Neural progenitor cell (in vitro differentiated cells): ENCODE data around the gene LRRTM4. TPM values are rescaled to one million over a fixed set of nuclear protein-coding genes. Genes with fewer than 3 reads are reported as not detected.

Source experiments
- DNase-seq: peaks from one replicate; pipeline ENCODE4 v3.0.0-alpha.2; 2016; ENCODE audit warnings: low spot score
- H2AFZ ChIP-seq: fragments of 200-600 bp; sonication (generic); replicated peaks from 2 replicates; pipeline ENCODE4 v1.6.1; 2016; ENCODE audit warnings: antibody characterized with exemption
- H3F3A ChIP-seq: fragments of 200-600 bp; sonication (generic); 2 replicates; pipeline ENCODE4 v1.6.1; 2016; ENCODE audit warnings: antibody characterized with exemption, low read depth
- H3K27ac ChIP-seq: fragments of 200-600 bp; sonication (generic); 2 replicates; pipeline ENCODE4 v1.5.1; 2016; ENCODE audit warnings: mild to moderate bottlenecking
- H3K27me3 ChIP-seq: fragments of 200-600 bp; sonication (generic); 2 replicates; pipeline ENCODE4 v1.6.1; 2016; ENCODE audit warnings: mild to moderate bottlenecking, moderate library complexity
- H3K36me3 ChIP-seq: fragments of 200-600 bp; sonication (generic); 2 replicates; pipeline ENCODE4 v1.5.1; 2016
- H3K4me1 ChIP-seq: fragments of 200-600 bp; sonication (generic); 2 replicates; pipeline ENCODE4 v1.6.1; 2016; ENCODE audit warnings: mixed run types
- H3K4me2 ChIP-seq: fragments of 200-600 bp; sonication (generic); 2 replicates; pipeline ENCODE4 v1.6.1; 2016
- H3K4me3 ChIP-seq: fragments of 200-600 bp; sonication (generic); 2 replicates; pipeline ENCODE4 v1.5.1; 2016
- H3K79me2 ChIP-seq: fragments of 200-600 bp; sonication (generic); 2 replicates; pipeline ENCODE4 v1.6.1; 2016; ENCODE audit warnings: low read depth
- H3K9ac ChIP-seq: fragments of 200-600 bp; sonication (generic); 2 replicates; pipeline ENCODE4 v1.6.1; 2016
- H3K9me3 ChIP-seq: fragments of 200-600 bp; sonication (generic); 2 replicates; pipeline ENCODE4 v1.5.1; 2016; ENCODE audit warnings: low read depth
- H4K20me1 ChIP-seq: fragments of 200-600 bp; sonication (generic); 2 replicates; pipeline ENCODE4 v1.6.1; 2016; ENCODE audit warnings: low read depth
- H3K27ac Mint-ChIP-seq: 3 replicates; pipeline ENCODE4 v1.8.0; 2021; ENCODE audit warnings: mixed read lengths
- H3K27me3 Mint-ChIP-seq: 2 replicates; pipeline ENCODE4 v1.8.0; 2022; ENCODE audit warnings: low read depth, mild to moderate bottlenecking, inconsistent platforms, moderate library complexity, mixed read lengths; ENCODE audit not compliant: insufficient read depth
- H3K36me3 Mint-ChIP-seq: 3 replicates; pipeline ENCODE4 v1.8.0; 2021; ENCODE audit warnings: mixed read lengths
- H3K4me1 Mint-ChIP-seq: 3 replicates; pipeline ENCODE4 v1.8.0; 2021; ENCODE audit warnings: mixed read lengths
- H3K4me3 Mint-ChIP-seq: 3 replicates; pipeline ENCODE4 v1.8.0; 2021; ENCODE audit warnings: mild to moderate bottlenecking, moderate library complexity, mixed read lengths
- H3K9me3 Mint-ChIP-seq: 3 replicates; pipeline ENCODE4 v1.8.0; 2020; ENCODE audit warnings: mixed read lengths
- EZH2 ChIP-seq: fragments of 200-600 bp; sonication (generic); IDR thresholded peaks from 2 replicates; pipeline ENCODE4 v1.6.1; 2017; ENCODE audit warnings: antibody characterized with exemption, mild to moderate bottlenecking, moderate library complexity
- EZH2phosphoT487 ChIP-seq: fragments of 200-600 bp; sonication (generic); IDR thresholded peaks from 2 replicates; pipeline ENCODE4 v1.6.1; 2017; ENCODE audit warnings: antibody characterized with exemption
- total RNA-seq: library from RNA; depleted of rRNA; stranded (reverse); fragments of >200 nt; gene quantifications from 2 replicates; pipeline ENCODE4 v1.2.3, GENCODE V29; 2015; ENCODE audit warnings: low replicate concordance
- TF ChIP-seq, protein P1 (sequence below): fragments of 200-600 bp; sonication (generic); IDR thresholded peaks from 2 replicates; pipeline ENCODE4 v1.5.1; 2017; ENCODE audit warnings: antibody characterized with exemption, mild to moderate bottlenecking

The LRRTM4 gene
- total RNA-seq, 1 donor from 2014 or later, result 20.4 TPM

DNA sequence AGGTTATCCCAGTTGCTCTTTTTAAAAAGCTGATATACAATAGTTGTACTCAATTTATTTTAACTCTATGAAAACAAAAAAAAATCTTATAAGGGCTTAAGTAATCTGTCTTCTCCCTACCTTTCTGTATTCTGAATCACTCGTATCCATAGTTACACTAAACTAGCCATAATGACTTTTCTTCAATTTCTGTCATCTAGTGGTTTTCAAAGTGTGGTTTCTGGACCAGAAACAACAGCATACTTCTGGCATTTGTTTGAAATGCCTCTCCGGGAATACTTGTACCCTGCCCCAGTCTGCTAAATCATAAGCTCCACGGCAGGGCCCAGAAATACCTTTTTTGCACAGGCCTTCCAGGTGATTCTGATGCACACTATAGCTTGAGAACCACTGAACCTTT, 253.6 kb downstream of the LRRTM4 start:
- Histone ChIP-seq H3K36me3 (no peaks in the 10 kb centered on the region), H3K4me3 (no peak overlapping the region), H3K4me1 (no peaks in the 10 kb centered on the region), H3F3A (no peaks in the 10 kb centered on the region), H3K9me3 (no peaks in the 10 kb centered on the region), H3K79me2 (no peaks in the 10 kb centered on the region), H3K9ac (no peak overlapping the region), H3K27me3 (no peaks in the 10 kb centered on the region), H2AFZ (no peak overlapping the region), H3K4me2 (no peak overlapping the region), H4K20me1 (no peaks in the 10 kb centered on the region), H3K27ac (no peak overlapping the region)
- Mint-ChIP-seq H3K27me3 (no peaks in the 10 kb centered on the region), H3K36me3 (peaks cover 2% of the 10 kb centered on the region), H3K9me3 (peaks cover 11% of the 10 kb centered on the region), H3K4me3 (no peak overlapping the region), H3K27ac (no peak overlapping the region), H3K4me1 (peaks cover 13% of the 10 kb centered on the region)
- DNase-seq, result no peak
- TF ChIP-seq EZH2phosphoT487 (no peak), EZH2 (no peak)
- TF ChIP-seq, protein P1, sequence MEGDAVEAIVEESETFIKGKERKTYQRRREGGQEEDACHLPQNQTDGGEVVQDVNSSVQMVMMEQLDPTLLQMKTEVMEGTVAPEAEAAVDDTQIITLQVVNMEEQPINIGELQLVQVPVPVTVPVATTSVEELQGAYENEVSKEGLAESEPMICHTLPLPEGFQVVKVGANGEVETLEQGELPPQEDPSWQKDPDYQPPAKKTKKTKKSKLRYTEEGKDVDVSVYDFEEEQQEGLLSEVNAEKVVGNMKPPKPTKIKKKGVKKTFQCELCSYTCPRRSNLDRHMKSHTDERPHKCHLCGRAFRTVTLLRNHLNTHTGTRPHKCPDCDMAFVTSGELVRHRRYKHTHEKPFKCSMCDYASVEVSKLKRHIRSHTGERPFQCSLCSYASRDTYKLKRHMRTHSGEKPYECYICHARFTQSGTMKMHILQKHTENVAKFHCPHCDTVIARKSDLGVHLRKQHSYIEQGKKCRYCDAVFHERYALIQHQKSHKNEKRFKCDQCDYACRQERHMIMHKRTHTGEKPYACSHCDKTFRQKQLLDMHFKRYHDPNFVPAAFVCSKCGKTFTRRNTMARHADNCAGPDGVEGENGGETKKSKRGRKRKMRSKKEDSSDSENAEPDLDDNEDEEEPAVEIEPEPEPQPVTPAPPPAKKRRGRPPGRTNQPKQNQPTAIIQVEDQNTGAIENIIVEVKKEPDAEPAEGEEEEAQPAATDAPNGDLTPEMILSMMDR, result no peak

DNA sequence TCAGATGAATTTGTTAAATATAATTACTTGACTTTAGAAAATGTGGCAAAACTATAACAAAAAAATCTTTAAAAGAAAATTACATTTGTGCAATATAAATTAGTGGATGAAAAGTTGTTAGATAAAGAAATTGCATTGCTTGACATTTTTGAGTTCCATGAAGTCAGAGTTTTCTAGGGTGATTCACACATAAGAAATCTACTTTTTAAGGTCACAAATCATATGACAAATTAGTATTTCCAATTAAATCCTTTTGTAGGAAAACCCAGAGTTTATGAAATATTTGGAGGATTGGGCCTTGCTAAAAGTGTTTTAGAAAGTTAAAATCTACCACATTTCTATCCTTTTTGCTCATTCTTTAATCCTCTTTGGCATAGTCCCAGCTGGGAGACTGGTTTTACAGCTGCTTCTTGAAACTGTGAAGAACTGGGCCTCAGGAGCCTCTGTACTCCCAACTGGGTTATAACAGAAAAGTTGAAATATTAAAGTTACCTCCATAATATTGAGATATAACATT, 289.2 kb downstream of the LRRTM4 start:
- Histone ChIP-seq H3K9ac (no peak overlapping the region), H3K4me1 (no peaks in the 10 kb centered on the region), H3K9me3 (no peaks in the 10 kb centered on the region), H3F3A (no peaks in the 10 kb centered on the region), H2AFZ (no peak overlapping the region), H3K4me2 (no peak overlapping the region), H4K20me1 (no peaks in the 10 kb centered on the region), H3K36me3 (no peaks in the 10 kb centered on the region), H3K79me2 (no peaks in the 10 kb centered on the region), H3K27me3 (no peaks in the 10 kb centered on the region), H3K4me3 (no peak overlapping the region), H3K27ac (no peak overlapping the region)
- Mint-ChIP-seq H3K27me3 (no peaks in the 10 kb centered on the region), H3K4me1 (peaks cover 3% of the 10 kb centered on the region), H3K27ac (no peak overlapping the region), H3K4me3 (no peak overlapping the region), H3K9me3 (peaks cover 8% of the 10 kb centered on the region), H3K36me3 (no peaks in the 10 kb centered on the region)
- DNase-seq, result no peak
- TF ChIP-seq EZH2phosphoT487 (no peak), EZH2 (no peak)
- TF ChIP-seq, protein P1, result no peak

DNA sequence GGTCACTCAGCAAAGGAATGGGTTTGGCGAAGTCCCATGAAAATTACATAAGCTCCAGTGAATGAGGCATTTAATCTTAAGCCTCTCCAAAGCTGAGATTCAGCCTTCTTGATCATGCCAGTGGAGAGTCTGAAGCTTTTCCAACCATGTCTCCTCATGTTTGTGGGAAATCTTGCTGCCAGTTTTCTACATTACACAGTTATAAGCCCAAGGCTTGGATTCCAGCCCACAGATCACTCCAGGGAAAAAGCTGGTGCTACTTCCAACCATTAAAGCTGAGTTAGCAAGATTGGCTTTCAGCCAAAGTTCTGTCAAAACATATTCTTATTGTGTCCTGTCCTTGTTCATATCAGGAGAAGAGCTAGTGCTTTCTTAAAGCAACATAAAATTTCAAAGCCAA, 293.8 kb downstream of the LRRTM4 start:
- Histone ChIP-seq H4K20me1 (no peaks in the 10 kb centered on the region), H3K27me3 (no peaks in the 10 kb centered on the region), H3K9ac (no peak overlapping the region), H3K4me3 (no peak overlapping the region), H3K27ac (no peak overlapping the region), H3F3A (no peaks in the 10 kb centered on the region), H2AFZ (no peak overlapping the region), H3K36me3 (no peaks in the 10 kb centered on the region), H3K9me3 (no peaks in the 10 kb centered on the region), H3K4me1 (no peaks in the 10 kb centered on the region), H3K79me2 (no peaks in the 10 kb centered on the region), H3K4me2 (no peak overlapping the region)
- Mint-ChIP-seq H3K36me3 (no peaks in the 10 kb centered on the region), H3K27me3 (no peaks in the 10 kb centered on the region), H3K4me3 (no peak overlapping the region), H3K9me3 (peaks cover 3% of the 10 kb centered on the region), H3K27ac (no peak overlapping the region), H3K4me1 (peaks cover 3% of the 10 kb centered on the region)
- TF ChIP-seq, protein P1, result no peak
- TF ChIP-seq EZH2 (no peak), EZH2phosphoT487 (no peak)
- DNase-seq, result no peak
